ENCODE measurements around the gene SLC3A2. TPM values are rescaled to one million over a fixed set of nuclear protein-coding genes. Genes with fewer than 3 reads are reported as not detected.
A peak's percentile ranks its signal among the peaks of the same experiment; 100 is the strongest.

Gene SLC3A2
- total and polyA plus RNA-seq, 2 of the 13 experiments (the other 11 are each of a cell fraction or from before 2014, with no cell fraction given) = 213 to 226 TPM

- peak; percentile 86; the same call in 1 of the 2 replicates for TF ChIP-seq MTA1 (CRISPR knock-in tag; IDR thresholded peaks at IDR 0.05; ENCODE audit: borderline replicate concordance)
- TF ChIP-seq ZFYVE20 (CRISPR knock-in tag; IDR thresholded peaks at IDR 0.05; ENCODE audit: borderline replicate concordance, low read depth) = 0 out of 2 replicates have a peak, but pooled peaks have one; percentile 61
- TF ChIP-seq PATZ1 (CRISPR knock-in tag; IDR thresholded peaks at IDR 0.05) = no peak; the same call in none of the 2 replicates
- peak; percentile 42; the same call in 1 of the 2 replicates for TF ChIP-seq ZFP82 (CRISPR knock-in tag; IDR thresholded peaks at IDR 0.05; ENCODE audit: borderline replicate concordance)
- TF ChIP-seq ZNF207 (IDR thresholded peaks at IDR 0.05; ENCODE audit: borderline replicate concordance) = no peak
- TF ChIP-seq, protein P1, sequence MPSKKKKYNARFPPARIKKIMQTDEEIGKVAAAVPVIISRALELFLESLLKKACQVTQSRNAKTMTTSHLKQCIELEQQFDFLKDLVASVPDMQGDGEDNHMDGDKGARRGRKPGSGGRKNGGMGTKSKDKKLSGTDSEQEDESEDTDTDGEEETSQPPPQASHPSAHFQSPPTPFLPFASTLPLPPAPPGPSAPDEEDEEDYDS (CRISPR knock-in tag; IDR thresholded peaks at IDR 0.05) = peak; percentile 99
- no peak for TF ChIP-seq FLYWCH1 (CRISPR knock-in tag; IDR thresholded peaks at IDR 0.05)
- peak; percentile 88 for TF ChIP-seq ELF3 (CRISPR knock-in tag; IDR thresholded peaks at IDR 0.05)
- TF ChIP-seq, protein P2, sequence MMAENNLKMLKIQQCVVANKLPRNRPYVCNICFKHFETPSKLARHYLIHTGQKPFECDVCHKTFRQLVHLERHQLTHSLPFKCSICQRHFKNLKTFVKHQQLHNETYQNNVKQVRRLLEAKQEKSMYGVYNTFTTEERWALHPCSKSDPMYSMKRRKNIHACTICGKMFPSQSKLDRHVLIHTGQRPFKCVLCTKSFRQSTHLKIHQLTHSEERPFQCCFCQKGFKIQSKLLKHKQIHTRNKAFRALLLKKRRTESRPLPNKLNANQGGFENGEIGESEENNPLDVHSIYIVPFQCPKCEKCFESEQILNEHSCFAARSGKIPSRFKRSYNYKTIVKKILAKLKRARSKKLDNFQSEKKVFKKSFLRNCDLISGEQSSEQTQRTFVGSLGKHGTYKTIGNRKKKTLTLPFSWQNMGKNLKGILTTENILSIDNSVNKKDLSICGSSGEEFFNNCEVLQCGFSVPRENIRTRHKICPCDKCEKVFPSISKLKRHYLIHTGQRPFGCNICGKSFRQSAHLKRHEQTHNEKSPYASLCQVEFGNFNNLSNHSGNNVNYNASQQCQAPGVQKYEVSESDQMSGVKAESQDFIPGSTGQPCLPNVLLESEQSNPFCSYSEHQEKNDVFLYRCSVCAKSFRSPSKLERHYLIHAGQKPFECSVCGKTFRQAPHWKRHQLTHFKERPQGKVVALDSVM (CRISPR knock-in tag; IDR thresholded peaks at IDR 0.05) = peak; percentile 60
- peak; percentile 57; the same call in 1 of the 2 replicates for TF ChIP-seq ZSCAN22 (CRISPR knock-in tag; IDR thresholded peaks at IDR 0.05)
- TF ChIP-seq KLF6 (CRISPR knock-in tag; IDR thresholded peaks at IDR 0.05) = peak; percentile 98
- no peak; the same call in 1 of the 2 replicates for TF ChIP-seq SAFB2 (CRISPR knock-in tag; IDR thresholded peaks at IDR 0.05; ENCODE audit: borderline replicate concordance, low read depth)
- TF ChIP-seq, protein P3, sequence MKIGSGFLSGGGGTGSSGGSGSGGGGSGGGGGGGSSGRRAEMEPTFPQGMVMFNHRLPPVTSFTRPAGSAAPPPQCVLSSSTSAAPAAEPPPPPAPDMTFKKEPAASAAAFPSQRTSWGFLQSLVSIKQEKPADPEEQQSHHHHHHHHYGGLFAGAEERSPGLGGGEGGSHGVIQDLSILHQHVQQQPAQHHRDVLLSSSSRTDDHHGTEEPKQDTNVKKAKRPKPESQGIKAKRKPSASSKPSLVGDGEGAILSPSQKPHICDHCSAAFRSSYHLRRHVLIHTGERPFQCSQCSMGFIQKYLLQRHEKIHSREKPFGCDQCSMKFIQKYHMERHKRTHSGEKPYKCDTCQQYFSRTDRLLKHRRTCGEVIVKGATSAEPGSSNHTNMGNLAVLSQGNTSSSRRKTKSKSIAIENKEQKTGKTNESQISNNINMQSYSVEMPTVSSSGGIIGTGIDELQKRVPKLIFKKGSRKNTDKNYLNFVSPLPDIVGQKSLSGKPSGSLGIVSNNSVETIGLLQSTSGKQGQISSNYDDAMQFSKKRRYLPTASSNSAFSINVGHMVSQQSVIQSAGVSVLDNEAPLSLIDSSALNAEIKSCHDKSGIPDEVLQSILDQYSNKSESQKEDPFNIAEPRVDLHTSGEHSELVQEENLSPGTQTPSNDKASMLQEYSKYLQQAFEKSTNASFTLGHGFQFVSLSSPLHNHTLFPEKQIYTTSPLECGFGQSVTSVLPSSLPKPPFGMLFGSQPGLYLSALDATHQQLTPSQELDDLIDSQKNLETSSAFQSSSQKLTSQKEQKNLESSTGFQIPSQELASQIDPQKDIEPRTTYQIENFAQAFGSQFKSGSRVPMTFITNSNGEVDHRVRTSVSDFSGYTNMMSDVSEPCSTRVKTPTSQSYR (CRISPR knock-in tag; IDR thresholded peaks at IDR 0.05; ENCODE audit: borderline replicate concordance) = 0 out of 2 replicates have a peak, but pooled peaks have one; percentile 19
- peak; percentile 52; the same call in 1 of the 2 replicates for TF ChIP-seq ZMYM3 (CRISPR knock-in tag; IDR thresholded peaks at IDR 0.05)
- TF ChIP-seq YEATS4 (CRISPR knock-in tag; IDR thresholded peaks at IDR 0.05; ENCODE audit: borderline replicate concordance) = peak; percentile 99
- TF ChIP-seq MIER2 (CRISPR knock-in tag; IDR thresholded peaks at IDR 0.05) = no peak
- TF ChIP-seq SRF (IDR thresholded peaks at IDR 0.05; ENCODE audit: low read depth, low read length) = 0 out of 2 replicates have a peak, but pooled peaks have one; percentile 11
- TF ChIP-seq ZNF562 (CRISPR knock-in tag; IDR thresholded peaks at IDR 0.05; ENCODE audit: borderline replicate concordance) = no peak
- peak; percentile 93 for TF ChIP-seq ZFP90 (CRISPR knock-in tag; IDR thresholded peaks at IDR 0.05; ENCODE audit: borderline replicate concordance)
Observed at GRCh38 chr11:62855571-62856332, 24.9 kb upstream of the SLC3A2 start (continued).
